Ovary (tissue), 3 donors: ENCODE data around the gene RIN2.

Experiments
- CTCF ChIP-seq, 3 donors: fragments of 450-650 bp in 2 of 3; fragments of 200-600 bp in 1 of 3; IDR thresholded peaks; one replicate each; pipeline versions ENCODE4 v1.5.1 to v1.8.0; 2016 to 2022; ENCODE audit warnings: antibody characterized with exemption in 3 of 3, mild to moderate bottlenecking in 1 of 3
- EP300 ChIP-seq: sonication (generic); formaldehyde crosslinking; IDR thresholded peaks from one replicate; pipeline ENCODE4 v1.6.1; 2017; ENCODE audit warnings: antibody characterized with exemption
- donor health status: DM: no; HTN: no; CAD: no.

GRCh38 chr20:19756761-19757486 is 1.1 kb upstream of the RIN2 start:
- TF ChIP-seq CTCF (IDR thresholded peaks at IDR 0.05) (no peak), EP300 (no peak)
